ENCODE data around the gene KICS2.

DNA sequence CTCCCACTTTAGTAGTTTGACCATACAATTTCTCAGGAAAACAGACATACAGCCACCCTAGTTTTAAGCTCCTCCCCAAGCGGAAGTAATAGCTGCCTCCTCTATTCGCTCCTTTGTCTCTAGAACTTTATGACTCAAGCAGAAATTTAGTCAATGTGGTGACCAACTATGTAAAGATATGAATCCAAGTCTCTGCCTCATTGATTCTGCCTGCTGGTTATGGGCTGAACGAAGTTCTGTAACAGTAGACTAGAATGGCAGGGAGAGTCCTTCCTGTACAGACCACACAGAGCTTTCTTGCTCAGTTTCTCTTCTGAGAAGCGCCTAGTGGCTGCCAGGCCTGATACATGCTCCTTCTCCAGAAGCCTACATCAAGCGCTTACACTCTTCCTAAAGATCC, 19.1 kb downstream of the KICS2 start:
- TF ChIP-seq, protein P1, sequence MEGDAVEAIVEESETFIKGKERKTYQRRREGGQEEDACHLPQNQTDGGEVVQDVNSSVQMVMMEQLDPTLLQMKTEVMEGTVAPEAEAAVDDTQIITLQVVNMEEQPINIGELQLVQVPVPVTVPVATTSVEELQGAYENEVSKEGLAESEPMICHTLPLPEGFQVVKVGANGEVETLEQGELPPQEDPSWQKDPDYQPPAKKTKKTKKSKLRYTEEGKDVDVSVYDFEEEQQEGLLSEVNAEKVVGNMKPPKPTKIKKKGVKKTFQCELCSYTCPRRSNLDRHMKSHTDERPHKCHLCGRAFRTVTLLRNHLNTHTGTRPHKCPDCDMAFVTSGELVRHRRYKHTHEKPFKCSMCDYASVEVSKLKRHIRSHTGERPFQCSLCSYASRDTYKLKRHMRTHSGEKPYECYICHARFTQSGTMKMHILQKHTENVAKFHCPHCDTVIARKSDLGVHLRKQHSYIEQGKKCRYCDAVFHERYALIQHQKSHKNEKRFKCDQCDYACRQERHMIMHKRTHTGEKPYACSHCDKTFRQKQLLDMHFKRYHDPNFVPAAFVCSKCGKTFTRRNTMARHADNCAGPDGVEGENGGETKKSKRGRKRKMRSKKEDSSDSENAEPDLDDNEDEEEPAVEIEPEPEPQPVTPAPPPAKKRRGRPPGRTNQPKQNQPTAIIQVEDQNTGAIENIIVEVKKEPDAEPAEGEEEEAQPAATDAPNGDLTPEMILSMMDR (IDR thresholded peaks at IDR 0.05; ENCODE audit: insufficient read depth, low read length), result no peak
- TF ChIP-seq, protein P2, sequence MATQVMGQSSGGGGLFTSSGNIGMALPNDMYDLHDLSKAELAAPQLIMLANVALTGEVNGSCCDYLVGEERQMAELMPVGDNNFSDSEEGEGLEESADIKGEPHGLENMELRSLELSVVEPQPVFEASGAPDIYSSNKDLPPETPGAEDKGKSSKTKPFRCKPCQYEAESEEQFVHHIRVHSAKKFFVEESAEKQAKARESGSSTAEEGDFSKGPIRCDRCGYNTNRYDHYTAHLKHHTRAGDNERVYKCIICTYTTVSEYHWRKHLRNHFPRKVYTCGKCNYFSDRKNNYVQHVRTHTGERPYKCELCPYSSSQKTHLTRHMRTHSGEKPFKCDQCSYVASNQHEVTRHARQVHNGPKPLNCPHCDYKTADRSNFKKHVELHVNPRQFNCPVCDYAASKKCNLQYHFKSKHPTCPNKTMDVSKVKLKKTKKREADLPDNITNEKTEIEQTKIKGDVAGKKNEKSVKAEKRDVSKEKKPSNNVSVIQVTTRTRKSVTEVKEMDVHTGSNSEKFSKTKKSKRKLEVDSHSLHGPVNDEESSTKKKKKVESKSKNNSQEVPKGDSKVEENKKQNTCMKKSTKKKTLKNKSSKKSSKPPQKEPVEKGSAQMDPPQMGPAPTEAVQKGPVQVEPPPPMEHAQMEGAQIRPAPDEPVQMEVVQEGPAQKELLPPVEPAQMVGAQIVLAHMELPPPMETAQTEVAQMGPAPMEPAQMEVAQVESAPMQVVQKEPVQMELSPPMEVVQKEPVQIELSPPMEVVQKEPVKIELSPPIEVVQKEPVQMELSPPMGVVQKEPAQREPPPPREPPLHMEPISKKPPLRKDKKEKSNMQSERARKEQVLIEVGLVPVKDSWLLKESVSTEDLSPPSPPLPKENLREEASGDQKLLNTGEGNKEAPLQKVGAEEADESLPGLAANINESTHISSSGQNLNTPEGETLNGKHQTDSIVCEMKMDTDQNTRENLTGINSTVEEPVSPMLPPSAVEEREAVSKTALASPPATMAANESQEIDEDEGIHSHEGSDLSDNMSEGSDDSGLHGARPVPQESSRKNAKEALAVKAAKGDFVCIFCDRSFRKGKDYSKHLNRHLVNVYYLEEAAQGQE (IDR thresholded peaks at IDR 0.05; ENCODE audit: insufficient replicate concordance, low read depth), result no peak
- TF ChIP-seq POLR2AphosphoS5 (IDR thresholded peaks at IDR 0.05; ENCODE audit: low read depth), result no peak

Data from HL-60 (cell line).